HG02759 (cell line): ENCODE measurements around the gene MAP3K12.

Experiments used
- ATAC-seq: cut with Tn5 transposase; IDR thresholded peaks from one replicate; pipeline ENCODE4 v1.9.1; 2021; ENCODE audit warnings: mild to moderate bottlenecking, moderate library complexity; ENCODE audit not compliant: unreplicated experiment

MAP3K12 gene

DNA sequence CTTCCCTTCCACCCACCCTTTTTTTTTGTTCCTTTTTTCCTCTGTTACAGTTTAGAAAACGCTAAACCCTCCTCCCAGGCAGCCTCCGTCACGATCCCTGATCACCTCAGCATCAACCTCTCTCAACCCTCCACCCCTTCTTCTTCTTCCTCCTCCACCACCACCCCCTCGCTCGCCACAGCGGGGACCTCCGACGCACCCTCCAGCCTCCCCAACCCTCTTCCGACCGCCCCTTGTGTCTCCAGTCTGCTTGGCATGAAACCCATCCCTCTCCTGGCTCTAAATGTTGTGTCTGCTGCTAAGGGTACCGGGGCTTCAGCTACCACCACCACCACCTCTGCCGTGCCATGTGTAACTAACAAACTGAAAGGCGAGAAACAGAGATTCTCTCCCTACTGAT is 24.4 kb downstream of the MAP3K12 start:
- ATAC-seq, result no peak

DNA sequence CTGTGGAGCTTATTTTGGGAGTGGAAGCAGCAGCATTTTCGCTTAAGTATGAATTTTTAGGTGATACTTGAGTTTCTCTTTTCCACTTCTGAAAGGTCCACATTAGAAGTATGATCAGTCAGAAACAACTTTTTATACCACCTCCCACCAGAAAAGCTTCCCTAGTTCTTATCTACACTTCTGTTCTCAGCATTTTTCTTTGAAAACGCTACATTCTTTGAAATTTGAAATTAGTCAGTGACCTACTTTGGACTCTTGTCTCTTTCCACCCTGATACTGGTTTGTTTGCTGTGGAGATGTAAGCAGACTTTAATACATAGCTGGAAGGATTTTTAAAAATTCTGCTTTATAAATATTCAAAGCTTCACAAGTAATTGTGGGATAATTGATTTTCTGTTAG is 25.2 kb downstream of the MAP3K12 start:
- ATAC-seq, result no peak

GRCh38 chr12:53472056-53472582 is 27.1 kb downstream of the MAP3K12 start:
- no peak for ATAC-seq

DNA sequence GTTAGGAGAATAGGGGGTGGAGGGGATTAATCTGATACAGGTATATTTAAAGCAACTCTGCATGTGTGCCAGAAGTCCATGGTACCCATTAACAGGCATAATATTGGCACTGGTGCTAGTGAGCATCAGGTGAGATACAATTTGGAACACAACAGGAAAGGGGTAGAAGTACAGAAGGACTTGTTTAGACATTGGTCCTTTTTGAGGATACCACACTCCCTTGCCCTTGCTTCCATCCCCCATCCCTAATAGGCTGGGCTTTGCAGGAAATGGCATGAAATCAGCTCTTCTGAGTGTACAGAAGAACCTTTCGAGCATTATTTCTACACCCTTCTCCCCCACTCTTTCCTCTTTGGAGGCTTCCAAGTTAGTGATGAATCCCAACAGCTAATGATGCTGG is 31.0 kb downstream of the MAP3K12 start:
- no peak for ATAC-seq

GRCh38 chr12:53467880-53468279 is 31.4 kb downstream of the MAP3K12 start:
- no peak for ATAC-seq

GRCh38 chr12:53467082-53467481 is 32.2 kb downstream of the MAP3K12 start:
- ATAC-seq, result no peak

DNA sequence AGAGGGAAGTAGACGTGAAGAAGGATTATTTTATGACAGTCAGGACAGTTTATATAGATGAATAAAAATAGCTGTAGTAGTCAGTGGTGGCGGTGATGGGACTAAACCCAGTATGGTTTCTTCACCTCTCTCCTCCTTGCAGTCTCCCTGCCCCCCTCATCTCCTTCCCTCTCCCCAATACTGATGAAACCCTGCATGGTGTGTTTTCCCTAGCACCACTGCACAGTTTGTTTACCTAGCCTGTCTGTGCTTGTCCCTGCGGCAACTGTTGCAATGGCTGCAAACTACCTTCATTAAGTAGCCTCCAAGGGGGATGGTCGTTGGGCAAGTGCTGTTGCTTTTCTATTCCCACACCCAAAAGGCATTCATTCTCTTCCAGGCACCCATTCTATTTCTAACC is 32.6 kb downstream of the MAP3K12 start:
- no peak for ATAC-seq

GRCh38 chr12:53465679-53466078 is 33.6 kb downstream of the MAP3K12 start:
- no peak for ATAC-seq

GRCh38 chr12:53464685-53465418 is 34.4 kb downstream of the MAP3K12 start:
- ATAC-seq, result no peak

DNA sequence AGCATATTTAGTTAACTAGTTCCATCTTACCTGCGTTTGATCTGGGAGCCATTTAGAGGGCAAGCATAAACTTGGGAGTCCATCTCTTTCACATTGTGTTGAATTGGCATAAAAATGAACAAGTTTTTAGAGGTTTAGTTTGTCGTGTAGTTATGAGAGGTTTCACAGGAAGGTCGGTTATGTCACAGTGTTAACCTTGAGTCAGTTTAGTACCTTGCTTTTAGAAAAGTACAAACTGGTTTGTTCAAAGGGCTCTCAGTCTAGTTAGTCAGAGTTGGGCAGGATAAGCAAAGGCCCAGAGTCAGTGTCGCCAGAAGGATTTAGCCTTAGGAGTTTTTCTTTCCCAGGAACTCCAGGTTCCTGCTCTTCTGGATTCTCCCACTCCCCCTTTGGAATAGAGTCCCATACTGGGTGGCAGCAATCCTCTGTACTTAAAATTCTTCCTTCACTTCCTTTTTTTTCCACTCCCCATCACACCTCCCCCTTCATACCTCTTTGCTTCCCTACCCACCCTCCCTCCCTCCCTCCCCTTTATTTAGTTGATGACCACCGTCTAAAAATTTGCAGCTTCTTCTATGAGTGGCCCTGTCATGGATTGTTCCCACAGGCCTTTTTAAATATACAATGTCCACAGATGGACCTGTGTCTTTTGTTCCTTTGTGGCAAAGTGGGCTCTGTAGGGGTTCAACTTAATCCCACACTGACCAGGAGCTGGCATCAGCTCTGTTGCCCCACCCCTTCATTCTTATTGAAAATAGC is 35.3 kb downstream of the MAP3K12 start:
- no peak for ATAC-seq

- no peak for ATAC-seq
Measured at GRCh38 chr12:53462935-53463334, 36.3 kb downstream of the MAP3K12 start.

- no peak for ATAC-seq
Measured at GRCh38 chr12:53461591-53461990, 37.7 kb downstream of the MAP3K12 start.

GRCh38 chr12:53461059-53461458 is 38.2 kb downstream of the MAP3K12 start:
- ATAC-seq, result no peak

DNA sequence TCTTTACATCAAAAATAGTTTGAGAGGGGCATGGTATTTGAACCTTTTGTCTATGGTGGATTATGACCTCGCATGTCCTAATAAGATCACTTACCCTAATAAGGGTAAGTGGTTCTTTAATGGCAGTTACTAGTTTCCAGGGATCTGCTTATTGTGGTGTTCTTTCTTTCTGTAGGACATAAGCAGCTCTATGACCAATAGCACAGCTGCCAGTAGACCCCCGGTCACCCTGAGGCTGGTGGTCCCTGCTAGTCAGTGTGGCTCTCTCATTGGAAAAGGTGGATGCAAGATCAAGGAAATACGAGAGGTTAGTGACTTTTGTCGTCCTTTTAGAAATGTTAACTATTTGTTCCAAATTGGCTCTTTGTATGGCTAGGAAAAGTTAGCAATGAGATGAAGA is 40.2 kb downstream of the MAP3K12 start:
- no peak for ATAC-seq

GRCh38 chr12:53456654-53457366 is 42.4 kb downstream of the MAP3K12 start:
- no peak for ATAC-seq

DNA sequence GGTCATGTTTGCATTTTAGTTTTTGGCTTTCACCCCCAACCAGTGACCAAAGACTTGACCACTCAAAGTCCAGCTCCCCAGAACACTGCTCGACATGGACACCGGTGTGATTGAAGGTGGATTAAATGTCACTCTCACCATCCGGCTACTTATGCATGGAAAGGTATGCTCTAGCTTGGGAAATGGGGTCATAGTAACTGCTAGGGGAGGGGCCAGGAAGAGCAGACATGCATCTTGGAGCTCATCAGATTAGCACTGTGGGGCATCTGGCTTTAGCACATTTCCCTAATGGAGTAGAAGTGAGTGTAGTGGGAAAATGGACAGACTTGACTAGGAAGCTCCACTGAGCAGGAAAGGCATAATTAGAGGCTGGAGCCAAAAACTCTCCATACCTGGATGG is 44.6 kb downstream of the MAP3K12 start:
- ATAC-seq, result no peak

DNA sequence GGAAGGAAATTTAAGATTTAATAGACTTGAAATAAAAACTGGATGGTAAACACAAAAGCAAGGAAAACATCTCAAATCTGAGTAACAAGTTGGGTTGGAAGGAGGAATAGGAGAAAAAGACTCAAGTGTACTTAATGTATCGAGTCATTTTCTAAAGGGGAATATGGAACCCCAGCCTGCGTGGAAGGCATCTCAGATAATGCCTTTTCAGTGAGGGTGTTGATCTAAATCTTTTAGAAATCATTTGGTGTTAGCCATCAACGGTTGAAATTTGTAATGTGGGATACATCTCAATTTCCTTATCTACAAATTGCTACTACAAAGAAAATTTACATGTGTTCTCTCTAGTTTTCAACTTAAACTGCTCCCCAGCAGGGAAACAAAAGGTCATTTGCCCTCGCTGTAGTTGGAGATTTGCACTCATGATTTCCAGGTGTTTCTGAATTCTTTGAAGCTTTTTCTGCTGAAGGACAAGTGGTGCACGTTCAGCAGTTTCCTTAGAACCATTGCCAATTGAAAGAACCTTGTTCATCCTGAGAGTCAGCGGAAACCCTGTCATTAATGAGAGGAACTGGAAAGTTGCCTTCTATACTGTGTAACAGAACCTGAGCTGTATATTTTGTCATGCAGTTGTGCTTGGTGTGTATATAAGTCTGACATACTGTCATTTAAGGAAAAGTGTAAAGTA is 45.2 kb downstream of the MAP3K12 start:
- ATAC-seq, result no peak

- peak; percentile 28 for ATAC-seq
Measured at GRCh38 chr12:53452159-53453077, 46.8 kb downstream of the MAP3K12 start.

- peak; percentile 96 for ATAC-seq
Measured at GRCh38 chr12:53451661-53452158, 47.5 kb downstream of the MAP3K12 start, which contains the start of gene PCBP2. Gene PCBP2 (plus strand): TSS chr12:53452102. CDS start chr12:53454801, 2,699 bp downstream.

GRCh38 chr12:53450936-53451335 is 48.3 kb downstream of the MAP3K12 start:
- ATAC-seq, result no peak
